ENCODE data around the gene C6orf118. TPM values are rescaled to one million over a fixed set of nuclear protein-coding genes. Genes with fewer than 3 reads are reported as not detected.

The C6orf118 gene
- total RNA-seq, 4 donors from 2014 or later: not detected

DNA sequence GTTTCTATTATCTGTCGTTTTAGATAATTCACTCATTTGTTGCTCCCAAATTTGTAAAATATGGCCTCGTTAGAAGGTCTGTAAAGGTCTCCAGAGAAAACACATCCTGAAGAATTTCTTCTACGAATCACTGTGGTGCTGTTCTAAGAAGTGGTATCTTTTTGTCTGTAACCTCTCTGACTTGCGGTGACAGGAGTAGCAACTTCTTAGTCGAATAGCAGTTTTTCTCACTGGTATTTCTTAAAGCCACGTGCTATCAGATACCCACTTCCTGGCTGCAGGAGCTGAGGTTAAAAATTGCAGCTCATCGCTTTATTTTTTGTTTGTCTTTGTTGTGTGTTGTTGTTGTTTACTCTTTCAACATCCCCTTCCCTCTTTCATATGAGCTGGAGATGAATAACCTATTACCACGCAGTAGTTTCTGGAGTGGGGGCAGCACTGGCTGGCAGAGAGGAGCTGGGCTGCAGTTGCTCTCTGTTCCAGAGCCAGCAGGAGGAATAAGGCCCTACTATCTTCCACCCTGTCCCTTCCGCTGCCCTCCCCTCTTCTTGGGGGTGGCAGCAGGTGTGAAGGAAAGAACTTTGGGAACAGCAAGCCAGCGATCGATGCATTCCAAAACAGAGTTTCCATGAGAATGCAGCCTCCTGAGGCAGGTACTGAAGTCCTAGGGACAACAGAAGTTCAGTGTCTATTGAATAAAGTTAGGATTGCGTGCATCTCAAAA is 64.7 kb downstream of the C6orf118 start:
- no peaks in the 10 kb centered on the region for H3K27me3 ChIP-seq
- no peak overlapping the region for H3K4me3 ChIP-seq
- no peak overlapping the region for H3K27ac ChIP-seq
- H3K9me3 ChIP-seq: no peaks in the 10 kb centered on the region
- no peaks in the 10 kb centered on the region for H3K36me3 ChIP-seq
- no peak for DNase-seq
- TF ChIP-seq, protein P1, sequence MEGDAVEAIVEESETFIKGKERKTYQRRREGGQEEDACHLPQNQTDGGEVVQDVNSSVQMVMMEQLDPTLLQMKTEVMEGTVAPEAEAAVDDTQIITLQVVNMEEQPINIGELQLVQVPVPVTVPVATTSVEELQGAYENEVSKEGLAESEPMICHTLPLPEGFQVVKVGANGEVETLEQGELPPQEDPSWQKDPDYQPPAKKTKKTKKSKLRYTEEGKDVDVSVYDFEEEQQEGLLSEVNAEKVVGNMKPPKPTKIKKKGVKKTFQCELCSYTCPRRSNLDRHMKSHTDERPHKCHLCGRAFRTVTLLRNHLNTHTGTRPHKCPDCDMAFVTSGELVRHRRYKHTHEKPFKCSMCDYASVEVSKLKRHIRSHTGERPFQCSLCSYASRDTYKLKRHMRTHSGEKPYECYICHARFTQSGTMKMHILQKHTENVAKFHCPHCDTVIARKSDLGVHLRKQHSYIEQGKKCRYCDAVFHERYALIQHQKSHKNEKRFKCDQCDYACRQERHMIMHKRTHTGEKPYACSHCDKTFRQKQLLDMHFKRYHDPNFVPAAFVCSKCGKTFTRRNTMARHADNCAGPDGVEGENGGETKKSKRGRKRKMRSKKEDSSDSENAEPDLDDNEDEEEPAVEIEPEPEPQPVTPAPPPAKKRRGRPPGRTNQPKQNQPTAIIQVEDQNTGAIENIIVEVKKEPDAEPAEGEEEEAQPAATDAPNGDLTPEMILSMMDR (IDR thresholded peaks at IDR 0.05): no peak
- TF ChIP-seq POLR2A (IDR thresholded peaks at IDR 0.05): no peak
- H3K4me1 ChIP-seq: no peaks in the 10 kb centered on the region

DNA sequence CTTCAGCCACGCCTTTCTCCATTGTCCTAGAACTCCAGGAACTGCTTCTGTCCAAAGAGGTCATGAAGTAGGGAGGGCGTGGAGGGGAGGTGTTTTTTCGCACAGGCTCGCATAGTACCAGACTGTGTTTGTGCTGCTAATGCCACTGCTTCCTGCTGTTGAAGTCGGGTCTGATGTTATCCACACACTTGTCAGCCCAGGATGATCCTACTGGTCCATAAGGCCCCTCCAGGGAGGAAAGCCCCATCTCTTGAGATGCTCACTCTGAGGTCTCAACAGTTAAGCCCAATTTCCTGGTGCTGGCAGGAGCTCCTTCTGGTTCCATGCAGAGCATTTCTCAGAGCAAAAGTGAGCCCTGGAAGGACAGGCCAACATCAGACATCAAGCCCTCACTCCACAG is 65.6 kb downstream of the C6orf118 start:
- no peak for TF ChIP-seq POLR2A (IDR thresholded peaks at IDR 0.05)
- no peaks in the 10 kb centered on the region for H3K36me3 ChIP-seq
- H3K4me1 ChIP-seq: no peaks in the 10 kb centered on the region
- DNase-seq: no peak
- no peaks in the 10 kb centered on the region for H3K9me3 ChIP-seq
- H3K4me3 ChIP-seq: no peak overlapping the region
- H3K27ac ChIP-seq: no peak overlapping the region
- no peaks in the 10 kb centered on the region for H3K27me3 ChIP-seq

DNA sequence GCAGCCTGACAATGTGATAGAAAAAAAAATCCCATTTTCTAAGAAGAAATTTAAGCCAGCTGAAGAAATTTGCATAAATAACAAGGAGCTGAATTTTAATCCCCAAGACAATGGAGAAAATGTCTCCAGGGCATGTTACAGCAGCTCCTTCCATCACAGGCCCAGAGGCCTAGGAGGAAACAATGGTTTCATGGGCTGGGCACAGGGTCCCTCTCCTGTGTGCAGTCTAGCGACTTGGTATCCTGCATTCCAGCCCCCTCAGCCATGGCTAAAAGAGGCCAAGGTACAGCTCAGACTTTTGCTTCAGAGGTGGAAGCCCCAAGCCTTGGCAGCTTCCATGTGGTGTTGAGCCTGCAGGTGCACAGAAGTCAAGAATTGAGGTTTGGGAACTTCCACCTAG is 73.1 kb downstream of the C6orf118 start:
- no peaks in the 10 kb centered on the region for H3K27me3 ChIP-seq
- no peak overlapping the region for H3K4me3 ChIP-seq
- no peaks in the 10 kb centered on the region for H3K4me1 ChIP-seq
- no peak for TF ChIP-seq POLR2A (IDR thresholded peaks at IDR 0.05)
- TF ChIP-seq, protein P1 (IDR thresholded peaks at IDR 0.05): no peak
- no peaks in the 10 kb centered on the region for H3K36me3 ChIP-seq
- no peak for DNase-seq
- H3K9me3 ChIP-seq: no peaks in the 10 kb centered on the region
- no peak overlapping the region for H3K27ac ChIP-seq

DNA sequence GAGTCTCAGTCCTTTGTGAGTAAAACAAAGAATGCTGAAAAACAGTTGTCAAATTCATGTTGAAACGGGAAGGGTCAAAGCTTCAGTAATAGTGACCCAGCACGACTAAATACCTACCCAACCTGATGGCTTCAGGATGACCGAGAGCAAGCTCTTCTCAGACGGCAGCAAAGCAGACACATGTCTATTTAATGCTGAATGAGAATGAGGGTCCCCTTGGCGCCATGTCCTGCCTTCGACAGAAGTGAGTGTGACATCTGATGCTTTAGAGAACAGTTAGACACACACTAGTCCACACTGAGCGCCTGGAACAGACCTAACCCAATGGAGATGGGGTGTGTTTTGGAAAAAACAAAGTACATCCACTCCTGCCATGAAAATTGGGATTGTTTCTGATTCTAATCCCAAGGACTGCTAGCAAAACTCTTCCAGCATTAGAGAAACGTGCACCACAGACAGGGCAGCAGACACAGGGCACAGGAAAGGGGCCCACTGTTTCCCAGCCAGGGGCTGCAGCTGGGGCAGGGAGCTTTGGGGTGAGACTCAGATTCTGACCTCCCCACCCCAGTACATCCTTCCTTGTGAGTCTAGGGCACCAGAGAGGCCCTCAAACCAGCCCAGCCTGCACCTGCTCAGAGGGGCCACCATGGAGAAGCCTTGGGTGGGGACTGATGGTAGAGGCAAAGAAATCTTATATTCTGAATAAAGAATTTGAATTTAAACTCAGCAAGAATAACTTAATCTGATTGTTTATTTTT is 76.5 kb downstream of the C6orf118 start:
- no peak overlapping the region for H3K27ac ChIP-seq
- TF ChIP-seq, protein P1 (IDR thresholded peaks at IDR 0.05): no peak
- no peak for TF ChIP-seq POLR2A (IDR thresholded peaks at IDR 0.05)
- H3K9me3 ChIP-seq: no peaks in the 10 kb centered on the region
- no peaks in the 10 kb centered on the region for H3K36me3 ChIP-seq
- H3K4me3 ChIP-seq: no peak overlapping the region
- H3K27me3 ChIP-seq: no peaks in the 10 kb centered on the region
- H3K4me1 ChIP-seq: no peaks in the 10 kb centered on the region
- no peak for DNase-seq

DNA sequence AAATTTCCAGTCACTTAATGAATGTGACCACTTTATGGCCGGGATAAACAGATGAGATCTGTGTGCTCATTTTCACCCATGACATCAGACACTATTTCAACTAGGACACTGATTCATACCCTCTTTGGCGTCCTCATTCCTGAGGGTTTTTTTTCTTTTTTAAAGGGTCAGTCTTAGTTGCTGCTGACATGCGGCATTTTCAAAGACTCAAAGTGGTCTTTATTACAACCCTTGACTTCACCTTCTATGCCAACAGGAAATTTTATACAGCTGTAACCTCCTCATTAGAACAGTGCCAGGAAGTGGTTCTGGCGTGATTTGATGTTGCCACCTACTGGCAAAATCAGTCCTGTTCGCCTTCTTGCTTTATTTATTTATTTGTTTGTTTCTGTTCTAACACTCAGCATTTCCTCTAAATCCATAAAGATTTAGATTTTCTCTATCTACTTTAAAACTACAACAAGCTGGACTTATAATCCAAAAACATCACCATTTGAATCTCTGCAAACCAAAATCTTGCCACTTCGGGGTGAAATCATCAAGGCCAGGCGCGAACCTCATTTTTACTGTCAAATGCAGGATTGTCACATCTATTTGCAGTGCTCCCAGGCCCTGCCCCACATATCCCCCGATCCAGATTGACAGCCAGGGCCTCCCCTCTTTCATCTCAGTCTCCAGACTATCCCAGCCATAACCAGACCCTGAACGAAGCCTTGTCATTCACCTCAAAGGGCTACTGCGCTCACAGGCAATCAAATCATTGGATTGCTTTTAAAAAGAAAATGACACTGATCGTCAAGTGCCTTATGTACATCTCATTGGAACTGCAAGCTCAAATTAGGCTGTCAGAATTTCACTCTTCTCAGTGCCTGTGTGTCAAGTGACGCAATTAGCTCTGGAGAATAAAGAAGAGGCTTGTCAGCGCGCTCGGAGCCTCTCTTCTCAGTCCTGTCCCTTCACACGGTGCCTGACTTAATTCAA is 77.5 kb downstream of the C6orf118 start:
- H3K27ac ChIP-seq: no peak overlapping the region
- H3K36me3 ChIP-seq: no peaks in the 10 kb centered on the region
- no peak overlapping the region for H3K4me3 ChIP-seq
- H3K9me3 ChIP-seq: no peaks in the 10 kb centered on the region
- TF ChIP-seq, protein P1 (IDR thresholded peaks at IDR 0.05): peak in 1 of 6 experiments; percentile 4
- TF ChIP-seq POLR2A (IDR thresholded peaks at IDR 0.05): no peak
- DNase-seq: no peak
- no peaks in the 10 kb centered on the region for H3K4me1 ChIP-seq
- H3K27me3 ChIP-seq: no peaks in the 10 kb centered on the region

Measured in Peyer's patch (tissue), 4 donors.